Heart left ventricle (tissue), 16 donors: ENCODE measurements around the gene EME1. TPM values are rescaled to one million over a fixed set of nuclear protein-coding genes. Genes with fewer than 3 reads are reported as not detected.
"Not testable (repeated sequence)": the region's sequence is repeated elsewhere in the genome, so short reads cannot be mapped to it uniquely, and the experiment has no call there.

Source experiments
- ATAC-seq, 4 donors: fragments of 200-7000 bp; cut with Tn5 transposase; one replicate each; pipeline ENCODE4 v1.9.1; 2020 to 2022; ENCODE audit warnings: moderate library complexity in 4 of 4, mild to moderate bottlenecking in 3 of 4, moderate number of reproducible peaks in 1 of 4
- DNase-seq, 5 donors: peaks; one replicate each; pipeline ENCODE4 v3.0.0-alpha.2; 2020
- H3K27ac ChIP-seq, 12 donors: fragments of 200-600 bp; sonication (generic) in 4 of 12; one replicate each; pipeline versions ENCODE4 v1.5.0 to v1.8.0; 2016 to 2022; ENCODE audit warnings: mild to moderate bottlenecking in 2 of 12
- H3K27me3 ChIP-seq, 9 donors: fragments of 200-600 bp; sonication (generic) in 2 of 9; one replicate each; pipeline versions ENCODE4 v1.5.1 to v1.8.0; 2016 to 2022; ENCODE audit warnings: mild to moderate bottlenecking in 3 of 9
- H3K36me3 ChIP-seq, 9 donors: fragments of 200-600 bp; sonication (generic) in 2 of 9; one replicate each; pipeline versions ENCODE4 v1.5.0 to v1.8.0; 2018 to 2022; ENCODE audit warnings: mild to moderate bottlenecking in 2 of 9
- H3K4me1 ChIP-seq, 12 donors: fragments of 200-600 bp; sonication (generic) in 4 of 12; one replicate each; pipeline versions ENCODE4 v1.5.0 to v1.8.0; 2016 to 2022; ENCODE audit warnings: mild to moderate bottlenecking in 3 of 12
- H3K4me3 ChIP-seq, 12 donors: fragments of 200-600 bp; sonication (generic) in 4 of 12; one replicate each; pipeline versions ENCODE4 v1.5.0 to v1.8.0; 2017 to 2022; ENCODE audit warnings: mild to moderate bottlenecking in 9 of 12, moderate library complexity in 4 of 12
- H3K9me3 ChIP-seq, 12 donors: fragments of 200-600 bp; sonication (generic) in 4 of 12; one replicate each; pipeline versions ENCODE4 v1.5.0 to v1.8.0; 2016 to 2022; ENCODE audit warnings: mild to moderate bottlenecking in 1 of 12
- POLR2A ChIP-seq, 2 donors: fragments of 450-650 bp; IDR thresholded peaks; one replicate each; pipeline ENCODE4 v1.6.1; 2017; ENCODE audit warnings: antibody characterized with exemption in 2 of 2, mild to moderate bottlenecking in 2 of 2, moderate library complexity in 2 of 2
- WGBS, 4 donors: extraction: QIAGEN DNeasy Blood & Tissue Kit in 2 of 4; methylation state at CpG; one replicate each; pipeline versions ENCODE4 v1.1.5 to v1.1.7; 2013 to 2018; 5-methylcytosine and 5-hydroxymethylcytosine counted together
- intact Hi-C, 10 donors: fragments of 100-400 bp; cut with DNase I; formaldehyde crosslinking; loops; one replicate each; pipeline versions ENCODE4 v1.11.1 to v1.14.2; 2022
- polyA plus RNA-seq, 2 donors: library from polyadenylated mRNA; stranded (reverse); fragments of 200-250 nt; gene quantifications; one replicate each; pipeline ENCODE4 v1.2.3, GENCODE V29; 2013
- total RNA-seq, 9 donors: library from RNA; depleted of rRNA in 2 of 9; stranded (reverse); fragments of >200 nt in 2 of 9; fragmentation: NEBNext Ultra II Directional in 3 of 9; extraction: Animal tissue kit (Norgen Biotek cat#: 25700) in 3 of 9; gene quantifications; one replicate each; pipeline versions ENCODE4 v1.1.0 to v1.2.4, GENCODE V29; 2016 to 2023
- TF ChIP-seq, protein P1 (sequence below), 12 donors: fragments of 200-600 bp; sonication (generic) in 4 of 12; IDR thresholded peaks; one replicate each; pipeline versions ENCODE4 v1.5.0 to v1.8.0; 2018 to 2022; ENCODE audit warnings: antibody characterized with exemption in 12 of 12, mild to moderate bottlenecking in 5 of 12
- donor health status: ischemic (EF 13 %, LVEDD 7.1; RV severe dilation, severe dysfunction).
- donor health status: healthy with polysubstance abuse.
- donor health status: DM: no; HTN: yes; CAD: no.
- donor health status: DM: no; HTN: no; CAD: no.
- donor health status: ischemic (EF 25% LVEDD 6.9; RV normal size, moderate dysfunction).
- donor health status: ischemic (EF 25% LVEDD 5.7; RV mildly dilated, moderate dysfunction).
- donor health status: healthy.
- donor health status: DM: yes; HTN: yes; CAD: no.
- donor health status: ischemic (EF 35%, LVEDD 5.7; RV mildly dilated, moderate dysfunction).
- donor health status: nonischemic (EF 11% LVEDD 7.7; RV severe dilation, severe dysfunction).
- donor health status: DM: yes; HTN: yes; CAD: no.
- donor health status: PGD.
- donor health status: ischemic (EF 29% LVEDD 5.4; RV normal size, mild dysfunction).
- donor health status: nonischemic (EF 23%, LVEDD 6.1; RV moderate dilation, normal function).

The EME1 gene
- total and polyA plus RNA-seq, 11 donors: 0.22 to 3.4 (median 0.72) TPM; not detected in 6

DNA sequence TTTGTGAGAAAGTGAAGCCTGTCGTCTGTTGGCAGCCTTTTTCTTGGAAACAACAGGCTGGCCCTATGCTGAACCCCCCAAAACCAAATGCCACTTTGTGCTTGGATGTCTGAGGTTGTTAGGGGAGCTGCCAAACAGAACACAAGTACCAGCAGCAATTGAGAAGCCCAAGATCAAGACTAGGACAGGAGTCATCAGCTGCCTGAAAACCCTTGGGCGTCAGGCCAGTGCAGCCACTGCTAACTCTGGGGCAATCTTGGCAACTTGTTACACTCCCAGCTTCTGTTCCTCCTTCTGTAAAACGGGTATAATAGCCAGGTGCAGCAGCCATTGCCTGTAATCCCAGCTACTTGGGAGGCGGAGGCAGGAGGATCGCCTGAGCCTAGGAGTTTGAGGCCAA, 33.5 kb downstream of the EME1 start:
- ATAC-seq: no peak
- H3K27ac ChIP-seq: no peak overlapping the region
- H3K9me3 ChIP-seq: no peaks in the 10 kb centered on the region
- 71 to 80% (median 78%) methylated on average over 5 of the region's 5 CpGs for WGBS, 4 donors
- no peaks in the 10 kb centered on the region for H3K4me1 ChIP-seq
- TF ChIP-seq, protein P1, sequence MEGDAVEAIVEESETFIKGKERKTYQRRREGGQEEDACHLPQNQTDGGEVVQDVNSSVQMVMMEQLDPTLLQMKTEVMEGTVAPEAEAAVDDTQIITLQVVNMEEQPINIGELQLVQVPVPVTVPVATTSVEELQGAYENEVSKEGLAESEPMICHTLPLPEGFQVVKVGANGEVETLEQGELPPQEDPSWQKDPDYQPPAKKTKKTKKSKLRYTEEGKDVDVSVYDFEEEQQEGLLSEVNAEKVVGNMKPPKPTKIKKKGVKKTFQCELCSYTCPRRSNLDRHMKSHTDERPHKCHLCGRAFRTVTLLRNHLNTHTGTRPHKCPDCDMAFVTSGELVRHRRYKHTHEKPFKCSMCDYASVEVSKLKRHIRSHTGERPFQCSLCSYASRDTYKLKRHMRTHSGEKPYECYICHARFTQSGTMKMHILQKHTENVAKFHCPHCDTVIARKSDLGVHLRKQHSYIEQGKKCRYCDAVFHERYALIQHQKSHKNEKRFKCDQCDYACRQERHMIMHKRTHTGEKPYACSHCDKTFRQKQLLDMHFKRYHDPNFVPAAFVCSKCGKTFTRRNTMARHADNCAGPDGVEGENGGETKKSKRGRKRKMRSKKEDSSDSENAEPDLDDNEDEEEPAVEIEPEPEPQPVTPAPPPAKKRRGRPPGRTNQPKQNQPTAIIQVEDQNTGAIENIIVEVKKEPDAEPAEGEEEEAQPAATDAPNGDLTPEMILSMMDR (IDR thresholded peaks at IDR 0.05): no peak
- no peak for TF ChIP-seq POLR2A (IDR thresholded peaks at IDR 0.05)
- DNase-seq: no peak
- H3K36me3 ChIP-seq: no peaks in the 10 kb centered on the region
- H3K27me3 ChIP-seq: peaks cover 0 to 6% (median 0%) of the 10 kb centered on the region in 9 donors
- intact Hi-C loops: no loop called here
- H3K4me3 ChIP-seq: no peak overlapping the region

DNA sequence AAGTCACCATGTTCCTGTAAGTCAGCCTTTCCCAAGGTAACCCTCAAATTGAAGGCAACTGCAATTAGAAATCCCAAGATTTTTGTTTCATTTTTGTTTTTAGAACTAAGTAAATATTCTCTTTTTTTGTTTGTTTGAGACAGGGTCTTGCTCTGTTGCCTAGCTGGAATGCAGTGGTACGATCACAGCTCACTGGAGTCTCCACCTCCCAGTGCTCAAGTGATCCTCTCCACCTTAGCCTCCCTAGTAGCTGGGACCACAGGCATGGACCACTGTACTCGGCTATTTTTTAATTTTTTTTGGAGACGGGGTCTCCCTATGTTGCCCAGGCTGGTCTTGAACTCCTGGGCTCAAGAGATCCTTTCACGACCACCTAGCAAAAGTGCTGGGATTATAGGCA, 34.9 kb downstream of the EME1 start:
- DNase-seq (no peak), ATAC-seq (no peak)
- 66 to 86% (median 78%) methylated on average over 4 of the region's 4 CpGs for WGBS, 4 donors
- intact Hi-C loops: no loop called here
- Histone ChIP-seq H3K27ac (no peak overlapping the region), H3K4me3 (no peak overlapping the region), H3K36me3 (no peaks in the 10 kb centered on the region), H3K9me3 (no peaks in the 10 kb centered on the region), H3K4me1 (no peaks in the 10 kb centered on the region), H3K27me3 (peaks cover 0 to 6% (median 0%) of the 10 kb centered on the region in 9 donors)
- TF ChIP-seq, protein P1 (IDR thresholded peaks at IDR 0.05): no peak
- TF ChIP-seq POLR2A (IDR thresholded peaks at IDR 0.05): no peak

DNA sequence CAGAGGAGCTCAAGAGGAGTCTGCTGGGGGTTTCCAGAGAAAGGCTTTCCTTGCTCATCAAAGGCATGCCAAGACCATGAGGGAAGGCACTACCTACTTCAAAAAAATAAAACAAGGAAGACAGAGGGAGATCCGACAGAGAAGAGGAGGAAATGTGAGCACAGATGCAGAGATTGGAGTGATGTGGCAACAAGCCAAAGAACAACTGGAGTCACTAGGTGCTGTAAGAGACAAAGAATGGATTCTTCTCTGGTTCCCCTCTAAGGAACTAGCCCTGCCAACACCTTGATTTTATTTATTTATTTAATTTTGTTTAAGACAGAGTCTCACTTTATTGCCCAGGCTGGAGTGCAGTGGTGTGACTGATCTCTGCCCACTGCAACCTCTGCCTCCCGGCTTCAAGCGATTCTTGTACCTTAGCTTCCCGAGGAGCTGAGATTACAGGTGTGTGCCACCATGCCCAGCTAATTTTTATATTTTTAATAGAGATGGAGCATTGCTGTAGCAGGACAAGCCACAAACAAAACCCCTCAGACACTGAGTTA, 39.2 kb downstream of the EME1 start:
- Histone ChIP-seq H3K36me3 (no peaks in the 10 kb centered on the region), H3K27me3 (peaks cover 0 to 3% (median 0%) of the 10 kb centered on the region in 9 donors), H3K4me1 (no peaks in the 10 kb centered on the region), H3K4me3 (no peak overlapping the region), H3K9me3 (no peaks in the 10 kb centered on the region), H3K27ac (no peak overlapping the region)
- TF ChIP-seq POLR2A (IDR thresholded peaks at IDR 0.05): no peak
- TF ChIP-seq, protein P1 (IDR thresholded peaks at IDR 0.05): no peak
- intact Hi-C loops: loop anchor here in 2 of 10 donors (5.0 to 10.0 kb wide), 2 partner anchors 50 to 63 kb away; partner anchors contain the start of gene RSAD1 (in 1 of the 2)
- WGBS, 4 donors: 84 to 89% (median 85%) methylated on average over 4 of the region's 4 CpGs
- DNase-seq (no peak), ATAC-seq (no peak)

DNA sequence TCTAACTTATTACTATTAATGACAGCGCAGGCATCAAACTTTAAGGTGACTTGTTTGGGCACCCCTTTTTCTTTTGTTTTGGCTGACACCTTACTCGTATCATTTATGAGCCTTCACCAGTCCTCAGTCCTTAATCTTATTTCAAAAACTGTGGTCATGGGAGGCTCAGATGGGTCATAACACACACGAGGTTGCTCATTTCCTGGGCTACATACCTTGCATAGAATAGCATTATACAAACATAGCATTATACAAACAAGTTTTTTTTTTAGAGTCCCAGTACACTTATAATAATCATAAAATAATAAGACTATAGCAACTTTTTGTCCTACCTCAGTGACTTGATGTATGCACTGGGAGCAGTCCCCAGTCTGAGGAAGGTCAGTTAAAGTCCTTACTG, 41.8 kb downstream of the EME1 start:
- Histone ChIP-seq H3K27ac (no peak overlapping the region), H3K27me3 (peaks cover 0 to 1% (median 0%) of the 10 kb centered on the region in 9 donors), H3K36me3 (no peaks in the 10 kb centered on the region), H3K4me1 (no peaks in the 10 kb centered on the region), H3K4me3 (no peak overlapping the region), H3K9me3 (no peaks in the 10 kb centered on the region)
- DNase-seq (no peak), ATAC-seq (no peak)
- intact Hi-C loops: loop anchor here in 2 of 10 donors (5.0 to 10.0 kb wide), 2 partner anchors 47 to 60 kb away; partner anchors contain the start of gene RSAD1 (in 1 of the 2)
- TF ChIP-seq POLR2A (IDR thresholded peaks at IDR 0.05): no peak
- TF ChIP-seq, protein P1 (IDR thresholded peaks at IDR 0.05): no peak
- 75 to 84% (median 82%) methylated on average over 3 of the region's 3 CpGs for WGBS, 4 donors

DNA sequence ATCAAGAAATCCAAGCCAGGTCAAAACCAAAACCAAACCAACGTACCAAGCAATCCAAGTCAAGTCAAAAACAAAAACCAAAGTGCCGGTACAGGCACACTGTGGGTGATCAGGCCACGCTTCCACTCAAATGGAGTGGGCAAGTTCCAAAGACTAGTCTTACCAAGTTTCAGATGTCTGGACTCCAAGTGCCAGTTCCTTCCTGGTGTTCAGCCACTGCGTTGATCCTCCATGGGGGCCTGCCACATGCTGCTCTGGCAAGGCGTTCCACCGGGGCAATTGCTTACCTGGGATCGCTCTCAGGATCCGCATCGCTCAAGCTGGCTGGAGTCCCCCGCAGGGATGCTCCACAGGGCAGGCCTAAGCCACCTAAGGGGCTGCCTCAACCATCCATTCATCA, 46.5 kb downstream of the EME1 start:
- 90 to 97% (median 97%) methylated on average over 4 to 10 of the region's 10 CpGs for WGBS, 4 donors
- not testable (repeated sequence) for H3K9me3 ChIP-seq, H3K36me3 ChIP-seq, H3K27me3 ChIP-seq, ATAC-seq, DNase-seq, H3K27ac ChIP-seq, H3K4me3 ChIP-seq
- intact Hi-C loops: loop anchor here in 1 of 10 donors (10.0 kb wide), 1 partner anchor 55 kb away; the partner anchor contains the start of gene RSAD1
- H3K4me1 ChIP-seq: peaks cover 0 to 39% (median 5%) of the 10 kb centered on the region in 12 donors
